CD4-positive, alpha-beta T cell (primary cell): ENCODE data around the gene POU2F2. TPM values are rescaled to one million over a fixed set of nuclear protein-coding genes. Genes with fewer than 3 reads are reported as not detected.

Experiments used
- ATAC-seq: fragments of 200-7000 bp; cut with Tn5 transposase; one replicate; pipeline ENCODE4 v1.10.0; 2022; ENCODE audit warnings: mild to moderate bottlenecking; ENCODE audit not compliant: poor library complexity
- CTCF ChIA-PET: fragments of 350-600 bp; sonication (Branson Sonifier 250); formaldehyde crosslinking; loops from one replicate; lab custom pipeline; 2021; ENCODE audit warnings: antibody characterized with exemption, inconsistent platforms; lab: Charles Lee
- POLR2A ChIA-PET: fragments of 350-600 bp; sonication (Branson Sonifier 250); formaldehyde crosslinking; loops from one replicate; lab custom pipeline; 2021; ENCODE audit warnings: antibody characterized with exemption, inconsistent platforms; lab: Charles Lee
- DNase-seq, 14 experiments: peaks; one replicate each; pipeline ENCODE4 v3.0.0-alpha.2; 2013 to 2020; ENCODE audit warnings: mixed read lengths in 2 of 14
- H3K27ac ChIP-seq, 2 donors: one replicate each; pipeline versions ENCODE4 v1.5.1 to v1.7.0; 2013; ENCODE audit warnings: low read length in 2 of 2, low read depth in 1 of 2, mild to moderate bottlenecking in 1 of 2
- H3K27me3 ChIP-seq, 2 experiments: 1 replicate in 1 of 2; 2 replicates in 1 of 2; pipeline versions ENCODE4 v1.6.1 to v1.7.0; 2013; ENCODE audit warnings: low read length in 2 of 2, control low read depth in 1 of 2, mild to moderate bottlenecking in 1 of 2, moderate library complexity in 1 of 2; ENCODE audit not compliant: insufficient read depth in 2 of 2, control insufficient read depth in 1 of 2
- H3K36me3 ChIP-seq: one replicate; pipeline ENCODE4 v1.6.1; 2013; ENCODE audit warnings: low read length, control low read depth; ENCODE audit not compliant: insufficient read depth
- H3K4me1 ChIP-seq: one replicate; pipeline ENCODE4 v1.6.1; 2013; ENCODE audit warnings: low read length, control low read depth; ENCODE audit not compliant: insufficient read depth
- H3K4me3 ChIP-seq: one replicate; pipeline ENCODE4 v1.5.1; 2013; ENCODE audit warnings: mild to moderate bottlenecking, low read length, moderate library complexity
- H3K9me3 ChIP-seq, 2 experiments: 1 replicate in 1 of 2; 2 replicates in 1 of 2; pipeline versions ENCODE4 v1.6.1 to v1.7.0; 2013; ENCODE audit warnings: low read length in 2 of 2, mild to moderate bottlenecking in 2 of 2, control low read depth in 1 of 2, moderate library complexity in 1 of 2; ENCODE audit not compliant: control insufficient read depth in 1 of 2, insufficient read depth in 1 of 2
- H3K27ac Mint-ChIP-seq: one replicate; pipeline ENCODE4 v1.8.0; 2020; ENCODE audit warnings: mixed read lengths
- H3K27me3 Mint-ChIP-seq: one replicate; pipeline ENCODE4 v1.8.0; 2021; ENCODE audit warnings: mixed read lengths
- H3K36me3 Mint-ChIP-seq: one replicate; pipeline ENCODE4 v1.8.0; 2021; ENCODE audit warnings: low read depth, mixed read lengths
- H3K4me1 Mint-ChIP-seq: one replicate; pipeline ENCODE4 v1.8.0; 2021; ENCODE audit warnings: low read depth, mixed read lengths
- H3K4me3 Mint-ChIP-seq: one replicate; pipeline ENCODE4 v1.8.0; 2020; ENCODE audit warnings: mild to moderate bottlenecking, mixed read lengths
- H3K9me3 Mint-ChIP-seq: one replicate; pipeline ENCODE4 v1.8.0; 2020; ENCODE audit warnings: mixed read lengths
- intact Hi-C, 2 experiments: fragments of 100-400 bp; cut with DNase I in 1 of 2; cut with micrococcal nuclease in 1 of 2; formaldehyde crosslinking; loops; one replicate each; pipeline versions ENCODE4 v1.15.1 to v1.9.0; 2023 to 2025; cut with DNase I, micrococcal nuclease
- total RNA-seq, 174 experiments: library from RNA in 2 of 174; stranded (reverse) in 2 of 174; gene quantifications; one replicate each; pipeline ENCODE4 v1.2.3 and lab custom pipeline; 2021 to 2026
- TF ChIP-seq, protein P1 (sequence below): fragments of 200-600 bp; IDR thresholded peaks from one replicate; pipeline ENCODE4 v1.8.0; 2022; ENCODE audit warnings: antibody characterized with exemption, mild to moderate bottlenecking

The POU2F2 gene
- total RNA-seq, 2 experiments from 2014 or later: 18.6 to 19.9 TPM

GRCh38 chr19:42150911-42151361 lies 18.7 kb upstream of the POU2F2 start:
- H3K4me1 ChIP-seq: peaks cover 40% of the 10 kb centered on the region
- no peaks in the 10 kb centered on the region for H3K9me3 ChIP-seq
- no peaks in the 10 kb centered on the region for H3K9me3 Mint-ChIP-seq
- no peak overlapping the region for H3K4me3 Mint-ChIP-seq
- TF ChIP-seq, protein P1, sequence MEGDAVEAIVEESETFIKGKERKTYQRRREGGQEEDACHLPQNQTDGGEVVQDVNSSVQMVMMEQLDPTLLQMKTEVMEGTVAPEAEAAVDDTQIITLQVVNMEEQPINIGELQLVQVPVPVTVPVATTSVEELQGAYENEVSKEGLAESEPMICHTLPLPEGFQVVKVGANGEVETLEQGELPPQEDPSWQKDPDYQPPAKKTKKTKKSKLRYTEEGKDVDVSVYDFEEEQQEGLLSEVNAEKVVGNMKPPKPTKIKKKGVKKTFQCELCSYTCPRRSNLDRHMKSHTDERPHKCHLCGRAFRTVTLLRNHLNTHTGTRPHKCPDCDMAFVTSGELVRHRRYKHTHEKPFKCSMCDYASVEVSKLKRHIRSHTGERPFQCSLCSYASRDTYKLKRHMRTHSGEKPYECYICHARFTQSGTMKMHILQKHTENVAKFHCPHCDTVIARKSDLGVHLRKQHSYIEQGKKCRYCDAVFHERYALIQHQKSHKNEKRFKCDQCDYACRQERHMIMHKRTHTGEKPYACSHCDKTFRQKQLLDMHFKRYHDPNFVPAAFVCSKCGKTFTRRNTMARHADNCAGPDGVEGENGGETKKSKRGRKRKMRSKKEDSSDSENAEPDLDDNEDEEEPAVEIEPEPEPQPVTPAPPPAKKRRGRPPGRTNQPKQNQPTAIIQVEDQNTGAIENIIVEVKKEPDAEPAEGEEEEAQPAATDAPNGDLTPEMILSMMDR: no peak
- no peaks in the 10 kb centered on the region for H3K36me3 ChIP-seq
- H3K27ac Mint-ChIP-seq: no peak overlapping the region
- H3K4me1 Mint-ChIP-seq: peaks cover 39% of the 10 kb centered on the region
- intact Hi-C loops: no loop called here
- H3K4me3 ChIP-seq: no peak overlapping the region
- H3K27me3 ChIP-seq: no peaks in the 10 kb centered on the region
- ATAC-seq (no peak), DNase-seq (no peak)
- no peaks in the 10 kb centered on the region for H3K36me3 Mint-ChIP-seq
- no peak overlapping the region for H3K27ac ChIP-seq
- ChIA-PET CTCF (no interaction called here), POLR2A (no interaction called here)
- H3K27me3 Mint-ChIP-seq: no peaks in the 10 kb centered on the region

- Histone ChIP-seq H3K4me1 (peaks cover 36% of the 10 kb centered on the region), H3K9me3 (no peaks in the 10 kb centered on the region), H3K27me3 (no peaks in the 10 kb centered on the region), H3K27ac (no peak overlapping the region), H3K4me3 (no peak overlapping the region), H3K36me3 (no peaks in the 10 kb centered on the region)
- Mint-ChIP-seq H3K27ac (no peak overlapping the region), H3K27me3 (no peaks in the 10 kb centered on the region), H3K9me3 (no peaks in the 10 kb centered on the region), H3K4me1 (peaks cover 37% of the 10 kb centered on the region), H3K36me3 (no peaks in the 10 kb centered on the region), H3K4me3 (no peak overlapping the region)
- intact Hi-C loops: no loop called here
- ATAC-seq (no peak), DNase-seq (no peak)
- POLR2A ChIA-PET: no interaction called here
- CTCF ChIA-PET: no interaction called here
- TF ChIP-seq, protein P1: no peak
Measured at GRCh38 chr19:42150364-42150763, 18.1 kb upstream of the POU2F2 start.

- no peak for ATAC-seq
- ChIA-PET CTCF (no interaction called here), POLR2A (no interaction called here)
- H3K9me3 ChIP-seq: no peaks in the 10 kb centered on the region
- peaks cover 29% of the 10 kb centered on the region for H3K4me1 ChIP-seq
- Mint-ChIP-seq H3K36me3 (no peaks in the 10 kb centered on the region), H3K27me3 (no peaks in the 10 kb centered on the region), H3K4me1 (peaks cover 30% of the 10 kb centered on the region), H3K27ac (no peak overlapping the region), H3K4me3 (no peak overlapping the region), H3K9me3 (no peaks in the 10 kb centered on the region)
- intact Hi-C loops: no loop called here
- no peaks in the 10 kb centered on the region for H3K36me3 ChIP-seq
- H3K27ac ChIP-seq: no peak overlapping the region
- TF ChIP-seq, protein P1: no peak
- no peaks in the 10 kb centered on the region for H3K27me3 ChIP-seq
- no peak for DNase-seq
- no peak overlapping the region for H3K4me3 ChIP-seq
Measured at GRCh38 chr19:42149447-42150202, 17.4 kb upstream of the POU2F2 start.
